ENCODE data around the gene CLRN1.

- no peak for TF ChIP-seq SUZ12 (IDR thresholded peaks at IDR 0.05; ENCODE audit: extremely low read depth, insufficient read depth, insufficient read length)
- no peak for TF ChIP-seq ZNF274 (IDR thresholded peaks at IDR 0.05; ENCODE audit: low read depth, low read length)
- TF ChIP-seq YY1 (IDR thresholded peaks at IDR 0.05; ENCODE audit: insufficient read depth, insufficient read length), result no peak
Observed at GRCh38 chr3:150965436-150965835, 7.1 kb downstream of the CLRN1 start.

All from NT2/D1 (cell line).